ENCODE measurements around the gene MRTFA.
A peak's percentile ranks its signal among the peaks of the same experiment; 100 is the strongest.

MRTFA gene

GRCh38 chr22:40407831-40408717 is 228.4 kb downstream of the MRTFA start:
- DNase-seq = no peak

GRCh38 chr22:40407021-40407761 is 229.3 kb downstream of the MRTFA start:
- DNase-seq = no peak

- DNase-seq = no peak
Measured at GRCh38 chr22:40406063-40406890, 230.2 kb downstream of the MRTFA start.

- no peak for DNase-seq
Measured at GRCh38 chr22:40405178-40406062, 231.1 kb downstream of the MRTFA start.

- DNase-seq = no peak
Measured at GRCh38 chr22:40404251-40405177, 232.0 kb downstream of the MRTFA start.

GRCh38 chr22:40403651-40404050 is 232.9 kb downstream of the MRTFA start:
- DNase-seq = no peak

- no peak for DNase-seq
Measured at GRCh38 chr22:40403141-40403540, 233.4 kb downstream of the MRTFA start.

- DNase-seq = no peak
Measured at GRCh38 chr22:40401981-40402406, 234.5 kb downstream of the MRTFA start.

GRCh38 chr22:40401532-40401931 is 235.0 kb downstream of the MRTFA start:
- DNase-seq = peak in 4 of 5 donors; percentile 32 to 80 (median 48)

GRCh38 chr22:40400159-40400558 is 236.4 kb downstream of the MRTFA start:
- peak in 3 of 5 donors; percentile 26 to 80 (median 41) for DNase-seq

- no peak for DNase-seq
Measured at GRCh38 chr22:40399621-40400020, 236.9 kb downstream of the MRTFA start.

- DNase-seq = no peak
Measured at GRCh38 chr22:40397396-40397795, 239.1 kb downstream of the MRTFA start.

GRCh38 chr22:40396882-40397281 is 239.6 kb downstream of the MRTFA start:
- DNase-seq = no peak

- no peak for DNase-seq
Measured at GRCh38 chr22:40395607-40396006, 240.9 kb downstream of the MRTFA start.

- DNase-seq = no peak
Measured at GRCh38 chr22:40394607-40395006, 241.9 kb downstream of the MRTFA start.

GRCh38 chr22:40392618-40393017 is 243.9 kb downstream of the MRTFA start:
- DNase-seq = no peak

- no peak for DNase-seq
Measured at GRCh38 chr22:40391417-40391816, 245.1 kb downstream of the MRTFA start.

GRCh38 chr22:40388231-40388630 is 248.3 kb downstream of the MRTFA start:
- DNase-seq = no peak

GRCh38 chr22:40387746-40388145 is 248.8 kb downstream of the MRTFA start:
- DNase-seq = no peak

- peak in 2 of 5 donors; percentile 34 to 46 for DNase-seq
Measured at GRCh38 chr22:40385036-40385782, 251.3 kb downstream of the MRTFA start.
